Spleen (tissue), 7 donors: ENCODE measurements around the gene PLCZ1.
"Not testable (repeated sequence)": the region's sequence is repeated elsewhere in the genome, so short reads cannot be mapped to it uniquely, and the experiment has no call there.

Source experiments
- POLR2A ChIP-seq, 3 donors: fragments of 450-650 bp; IDR thresholded peaks; one replicate each; pipeline ENCODE4 v1.5.1; 2017; ENCODE audit warnings: antibody characterized with exemption in 3 of 3, mild to moderate bottlenecking in 1 of 3
- POLR2AphosphoS5 ChIP-seq, 3 donors: sonication (generic); formaldehyde crosslinking; IDR thresholded peaks; one replicate each; pipeline ENCODE4 v1.5.1; 2017; ENCODE audit warnings: antibody characterized with exemption in 3 of 3
- TF ChIP-seq, protein P1 (sequence below), 11 experiments: fragments of 200-600 bp in 7 of 11; fragments of 450-650 bp in 4 of 11; sonication (generic) in 4 of 11; IDR thresholded peaks in 8 of 11; conservative IDR thresholded peaks in 3 of 11; 1 replicate in 7 of 11; 2 replicates in 4 of 11; pipeline versions ENCODE4 v1.4.0 to v1.8.0; 2016 to 2021; ENCODE audit warnings: antibody characterized with exemption in 11 of 11, inconsistent platforms in 4 of 11, mild to moderate bottlenecking in 1 of 11
- donor health status: DM: no; HTN: no; CAD: no; lungs with moderate emphysema.
- donor health status: DM: no; HTN: no; CAD: no.
- donor health status: DM: no; HTN: no; CAD: no.

GRCh38 chr12:18785465-18785864, 47.7 kb upstream of the PLCZ1 start:
- TF ChIP-seq, protein P1, sequence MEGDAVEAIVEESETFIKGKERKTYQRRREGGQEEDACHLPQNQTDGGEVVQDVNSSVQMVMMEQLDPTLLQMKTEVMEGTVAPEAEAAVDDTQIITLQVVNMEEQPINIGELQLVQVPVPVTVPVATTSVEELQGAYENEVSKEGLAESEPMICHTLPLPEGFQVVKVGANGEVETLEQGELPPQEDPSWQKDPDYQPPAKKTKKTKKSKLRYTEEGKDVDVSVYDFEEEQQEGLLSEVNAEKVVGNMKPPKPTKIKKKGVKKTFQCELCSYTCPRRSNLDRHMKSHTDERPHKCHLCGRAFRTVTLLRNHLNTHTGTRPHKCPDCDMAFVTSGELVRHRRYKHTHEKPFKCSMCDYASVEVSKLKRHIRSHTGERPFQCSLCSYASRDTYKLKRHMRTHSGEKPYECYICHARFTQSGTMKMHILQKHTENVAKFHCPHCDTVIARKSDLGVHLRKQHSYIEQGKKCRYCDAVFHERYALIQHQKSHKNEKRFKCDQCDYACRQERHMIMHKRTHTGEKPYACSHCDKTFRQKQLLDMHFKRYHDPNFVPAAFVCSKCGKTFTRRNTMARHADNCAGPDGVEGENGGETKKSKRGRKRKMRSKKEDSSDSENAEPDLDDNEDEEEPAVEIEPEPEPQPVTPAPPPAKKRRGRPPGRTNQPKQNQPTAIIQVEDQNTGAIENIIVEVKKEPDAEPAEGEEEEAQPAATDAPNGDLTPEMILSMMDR (IDR thresholded peaks at IDR 0.05 in 8 of 11, conservative IDR thresholded peaks at IDR 0.05 in 3 of 11): not testable (repeated sequence)
- not testable (repeated sequence) for TF ChIP-seq POLR2A, POLR2AphosphoS5 (IDR thresholded peaks at IDR 0.05)
